Trophoblast cell (in vitro differentiated cells and primary cell): Measurements from ENCODE around the gene PRKCH.

Experiments
- DNase-seq, 2 donors: peaks; one replicate each; pipeline ENCODE4 v3.0.0-alpha.2; 2016
- H2AFZ ChIP-seq: 2 replicates; pipeline ENCODE4 v1.6.1; 2013; ENCODE audit warnings: low read length, moderate library complexity, mild to moderate bottlenecking; ENCODE audit not compliant: insufficient read depth, poor library complexity
- H2AK5ac ChIP-seq: 2 replicates; pipeline ENCODE4 v1.6.1; 2013; ENCODE audit warnings: mild to moderate bottlenecking, low read length
- H2BK120ac ChIP-seq: 2 replicates; pipeline ENCODE4 v1.6.1; 2013; ENCODE audit warnings: low read length, mild to moderate bottlenecking, moderate library complexity; ENCODE audit not compliant: insufficient read depth, poor library complexity
- H2BK12ac ChIP-seq: 2 replicates; pipeline ENCODE4 v1.6.1; 2013; ENCODE audit warnings: mild to moderate bottlenecking, low read length, moderate library complexity
- H2BK5ac ChIP-seq: 2 replicates; pipeline ENCODE4 v1.6.1; 2013; ENCODE audit warnings: low read length, low read depth, moderate library complexity, mild to moderate bottlenecking; ENCODE audit not compliant: poor library complexity
- H3K14ac ChIP-seq: 2 replicates; pipeline ENCODE4 v1.6.1; 2013; ENCODE audit warnings: mild to moderate bottlenecking, low read length
- H3K18ac ChIP-seq: 2 replicates; pipeline ENCODE4 v1.6.1; 2013; ENCODE audit warnings: mild to moderate bottlenecking, low read length
- H3K23ac ChIP-seq: 2 replicates; pipeline ENCODE4 v1.6.1; 2013; ENCODE audit warnings: low read length
- H3K27ac ChIP-seq: 2 replicates; pipeline ENCODE4 v1.5.1; 2013; ENCODE audit warnings: low read depth, mild to moderate bottlenecking, inconsistent platforms, low read length, moderate library complexity
- H3K27me3 ChIP-seq: 2 replicates; pipeline ENCODE4 v1.6.1; 2013; ENCODE audit warnings: inconsistent platforms, mild to moderate bottlenecking, low read length, moderate library complexity; ENCODE audit not compliant: insufficient read depth
- H3K36me3 ChIP-seq, 2 experiments: 1 replicate in 1 of 2; 2 replicates in 1 of 2; pipeline ENCODE4 v1.6.1; 2013; ENCODE audit warnings: low read length in 2 of 2, mild to moderate bottlenecking in 2 of 2, moderate library complexity in 1 of 2; ENCODE audit not compliant: insufficient read depth in 2 of 2, control insufficient read depth in 1 of 2
- H3K4ac ChIP-seq: 2 replicates; pipeline ENCODE4 v1.6.1; 2013; ENCODE audit warnings: low read depth, mild to moderate bottlenecking, low read length, moderate library complexity
- H3K4me1 ChIP-seq, 2 experiments: 1 replicate in 1 of 2; 2 replicates in 1 of 2; pipeline ENCODE4 v1.6.1; 2013; ENCODE audit warnings: low read length in 2 of 2, mild to moderate bottlenecking in 2 of 2, moderate library complexity in 1 of 2; ENCODE audit not compliant: insufficient read depth in 2 of 2, control insufficient read depth in 1 of 2
- H3K4me2 ChIP-seq: 2 replicates; pipeline ENCODE4 v1.6.1; 2013; ENCODE audit warnings: inconsistent platforms, mild to moderate bottlenecking, low read length, moderate library complexity
- H3K4me3 ChIP-seq: 2 replicates; pipeline ENCODE4 v1.5.1; 2013; ENCODE audit warnings: mild to moderate bottlenecking, low read depth, low read length, inconsistent platforms
- H3K79me1 ChIP-seq: one replicate; pipeline ENCODE4 v1.6.1; 2013; ENCODE audit warnings: low read length
- H3K79me2 ChIP-seq: 2 replicates; pipeline ENCODE4 v1.6.1; 2013; ENCODE audit warnings: low read length, mild to moderate bottlenecking; ENCODE audit not compliant: control insufficient read depth, insufficient read depth, poor library complexity
- H3K9ac ChIP-seq: 2 replicates; pipeline ENCODE4 v1.6.1; 2013; ENCODE audit warnings: mild to moderate bottlenecking, low read length
- H3K9me3 ChIP-seq: 2 replicates; pipeline ENCODE4 v1.6.1; 2013; ENCODE audit warnings: low read depth, mild to moderate bottlenecking, control low read depth, inconsistent platforms, low read length; ENCODE audit not compliant: insufficient read depth
- H4K12ac ChIP-seq: 2 replicates; pipeline ENCODE4 v1.6.1; 2013; ENCODE audit warnings: low read depth, mild to moderate bottlenecking, low read length, moderate library complexity
- H4K8ac ChIP-seq: 2 replicates; pipeline ENCODE4 v1.6.1; 2013; ENCODE audit warnings: low read depth, mild to moderate bottlenecking, low read length, moderate library complexity
- H4K91ac ChIP-seq: one replicate; pipeline ENCODE4 v1.6.1; 2013; ENCODE audit warnings: low read depth, mild to moderate bottlenecking, low read length, moderate library complexity
- WGBS: extraction: QIAGEN DNeasy Blood & Tissue Kit; methylation state at CpG from one replicate; pipeline ENCODE4 v1.1.7; 2013; ENCODE audit warnings: missing lambda C conversion rate; ENCODE audit not compliant: insufficient read length, insufficient coverage; ENCODE audit errors: extremely low coverage; 5-methylcytosine and 5-hydroxymethylcytosine counted together

PRKCH gene

GRCh38 chr14:61468063-61468825 lies 146.9 kb downstream of the PRKCH start:
- no peak overlapping the region for H2AK5ac ChIP-seq
- peak overlapping the region; percentile 51 for H4K91ac ChIP-seq
- H3K79me2 ChIP-seq: peaks cover 13% of the 10 kb centered on the region
- H3K18ac ChIP-seq: no peak overlapping the region
- no peak overlapping the region for H3K4ac ChIP-seq
- DNase-seq: no peak
- no peak overlapping the region for H3K23ac ChIP-seq
- peak overlapping the region; percentile 11 for H3K27ac ChIP-seq
- no peak overlapping the region for H3K4me3 ChIP-seq
- no peak overlapping the region for H4K12ac ChIP-seq
- no peaks in the 10 kb centered on the region for H3K27me3 ChIP-seq
- H4K8ac ChIP-seq: peak overlapping the region; percentile 31
- no peak overlapping the region for H3K4me2 ChIP-seq
- H3K4me1 ChIP-seq: peaks cover 41 to 48% of the 10 kb centered on the region in 2 experiments
- peaks cover 2% of the 10 kb centered on the region for H3K9me3 ChIP-seq
- no peak overlapping the region for H2AFZ ChIP-seq
- no CpG with 5 or more reads among the region's 7 CpGs for WGBS
- H2BK120ac ChIP-seq: peak overlapping the region; percentile 43
- H3K79me1 ChIP-seq: peaks cover 49% of the 10 kb centered on the region
- H2BK12ac ChIP-seq: peak overlapping the region; percentile 41
- H3K9ac ChIP-seq: no peak overlapping the region
- H2BK5ac ChIP-seq: peak overlapping the region; percentile 46
- no peak overlapping the region for H3K14ac ChIP-seq
- peaks cover 0 to 2% of the 10 kb centered on the region in 2 experiments for H3K36me3 ChIP-seq

GRCh38 chr14:61469781-61470180 lies 148.4 kb downstream of the PRKCH start:
- peaks cover 0 to 2% of the 10 kb centered on the region in 2 experiments for H3K36me3 ChIP-seq
- H2AK5ac ChIP-seq: no peak overlapping the region
- peak overlapping the region; percentile 98 for H3K27ac ChIP-seq
- no CpG with 5 or more reads among the region's 6 CpGs for WGBS
- peak overlapping the region; percentile 39 for H2BK5ac ChIP-seq
- no peak overlapping the region for H3K18ac ChIP-seq
- H3K4ac ChIP-seq: peak overlapping the region; percentile 13
- H3K9me3 ChIP-seq: no peaks in the 10 kb centered on the region
- peak overlapping the region; percentile 50 for H2BK12ac ChIP-seq
- peak overlapping the region; percentile 57 for H3K14ac ChIP-seq
- H3K79me2 ChIP-seq: peaks cover 13% of the 10 kb centered on the region
- peak overlapping the region; percentile 69 for H4K8ac ChIP-seq
- DNase-seq: no peak
- no peak overlapping the region for H3K4me3 ChIP-seq
- no peak overlapping the region for H3K23ac ChIP-seq
- H4K91ac ChIP-seq: peak overlapping the region; percentile 40
- no peaks in the 10 kb centered on the region for H3K27me3 ChIP-seq
- H3K4me1 ChIP-seq: peaks cover 43 to 53% of the 10 kb centered on the region in 2 experiments
- no peak overlapping the region for H3K4me2 ChIP-seq
- peaks cover 53% of the 10 kb centered on the region for H3K79me1 ChIP-seq
- H4K12ac ChIP-seq: no peak overlapping the region
- peak overlapping the region; percentile 59 for H2BK120ac ChIP-seq
- peak overlapping the region; percentile 24 for H3K9ac ChIP-seq
- H2AFZ ChIP-seq: no peak overlapping the region

GRCh38 chr14:61470261-61470960 lies 149.0 kb downstream of the PRKCH start:
- Histone ChIP-seq H3K79me2 (peaks cover 13% of the 10 kb centered on the region), H3K4me1 (peaks cover 43 to 53% of the 10 kb centered on the region in 2 experiments)
- DNase-seq: peak in 1 of 2 donors; percentile 41

GRCh38 chr14:61470961-61471293 lies 149.5 kb downstream of the PRKCH start:
- Histone ChIP-seq H2BK120ac (peak overlapping the region; percentile 69), H4K8ac (peak overlapping the region; percentile 41), H2BK5ac (peak overlapping the region; percentile 92), H2AFZ (no peak overlapping the region), H2AK5ac (peak overlapping the region; percentile 70), H3K18ac (peak overlapping the region; percentile 73), H3K4me2 (peak overlapping the region; percentile 50), H3K14ac (peak overlapping the region; percentile 68), H4K12ac (no peak overlapping the region), H3K9me3 (no peaks in the 10 kb centered on the region), H3K4me1 (peaks cover 43 to 53% of the 10 kb centered on the region in 2 experiments), H3K4me3 (no peak overlapping the region), H2BK12ac (peak overlapping the region; percentile 72), H3K36me3 (peaks cover 0 to 2% of the 10 kb centered on the region in 2 experiments), H3K9ac (no peak overlapping the region), H3K4ac (peak overlapping the region; percentile 68), H3K79me2 (peaks cover 13% of the 10 kb centered on the region), H3K27me3 (no peaks in the 10 kb centered on the region), H4K91ac (peak overlapping the region; percentile 91), H3K27ac (peak overlapping the region; percentile 98), H3K23ac (no peak overlapping the region), H3K79me1 (peaks cover 52% of the 10 kb centered on the region)
- DNase-seq: no peak
- WGBS: no CpG with 5 or more reads among the region's 3 CpGs

More at GRCh38 chr14:61470261-61470960, 149.0 kb downstream of the PRKCH start:
- peak overlapping the region; percentile 68 for H3K14ac ChIP-seq
- H3K23ac ChIP-seq: no peak overlapping the region
- peak overlapping the region; percentile 72 for H2BK12ac ChIP-seq
- H3K4ac ChIP-seq: peak overlapping the region; percentile 68
- H3K4me2 ChIP-seq: no peak overlapping the region
- H3K79me1 ChIP-seq: peaks cover 54% of the 10 kb centered on the region
- peak overlapping the region; percentile 73 for H3K18ac ChIP-seq
- H3K27ac ChIP-seq: peak overlapping the region; percentile 98
- no peak overlapping the region for H4K12ac ChIP-seq
- H3K9ac ChIP-seq: peak overlapping the region; percentile 24
- H2AFZ ChIP-seq: no peak overlapping the region
- no peaks in the 10 kb centered on the region for H3K27me3 ChIP-seq
- peak overlapping the region; percentile 92 for H2BK5ac ChIP-seq
- peaks cover 0 to 2% of the 10 kb centered on the region in 2 experiments for H3K36me3 ChIP-seq
- peak overlapping the region; percentile 69 for H2BK120ac ChIP-seq
- no CpG with 5 or more reads among the region's 13 CpGs for WGBS
- no peaks in the 10 kb centered on the region for H3K9me3 ChIP-seq
- peak overlapping the region; percentile 91 for H4K91ac ChIP-seq
- H2AK5ac ChIP-seq: peak overlapping the region; percentile 70
- no peak overlapping the region for H3K4me3 ChIP-seq
- H4K8ac ChIP-seq: peak overlapping the region; percentile 69
